GM12873 (cell line): Measurements from ENCODE around the gene NADSYN1.

ENCODE experiments used
- TF ChIP-seq, protein P1 (sequence below): IDR thresholded peaks from 2 replicates; pipeline ENCODE4 v1.5.1; 2012; ENCODE audit warnings: low read depth, mild to moderate bottlenecking, moderate library complexity, low read length, control low read depth; ENCODE audit not compliant: insufficient read depth; ENCODE audit errors: missing control alignments

Gene NADSYN1

DNA sequence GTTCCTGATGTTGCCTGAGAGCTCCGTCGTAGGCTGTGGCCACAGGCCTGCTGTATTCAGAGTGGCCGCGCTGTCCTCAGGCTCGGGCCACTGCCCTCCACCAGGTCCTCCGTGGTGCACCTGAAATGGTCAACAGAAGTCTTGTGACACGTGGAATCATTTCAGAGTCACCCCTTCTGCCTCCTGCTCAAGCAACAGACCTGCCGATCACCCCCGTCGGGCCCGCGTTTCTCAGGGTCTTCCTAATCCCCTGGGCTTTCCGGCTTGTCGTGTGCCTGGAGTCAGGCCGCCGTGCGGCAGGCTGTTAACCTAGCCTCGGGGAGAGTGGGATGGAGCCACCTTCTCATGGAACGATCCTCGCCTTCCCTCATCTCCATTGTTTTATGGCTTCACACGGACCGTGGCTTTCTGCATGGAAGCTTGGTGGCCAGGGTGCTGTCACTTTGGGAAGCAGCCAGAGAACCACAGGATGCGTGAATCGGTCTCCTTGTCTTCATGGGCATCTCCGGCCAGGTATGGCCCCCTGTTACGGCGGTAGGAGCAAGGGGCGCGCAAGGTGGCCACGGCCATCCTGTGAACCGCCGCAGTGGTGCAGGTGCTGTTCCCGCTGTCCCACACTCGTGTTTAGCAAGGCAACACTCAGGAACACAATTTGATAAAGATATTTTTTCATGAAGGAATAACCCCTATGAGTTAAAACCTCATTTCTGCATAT is 24.1 kb downstream of the NADSYN1 start:
- TF ChIP-seq, protein P1, sequence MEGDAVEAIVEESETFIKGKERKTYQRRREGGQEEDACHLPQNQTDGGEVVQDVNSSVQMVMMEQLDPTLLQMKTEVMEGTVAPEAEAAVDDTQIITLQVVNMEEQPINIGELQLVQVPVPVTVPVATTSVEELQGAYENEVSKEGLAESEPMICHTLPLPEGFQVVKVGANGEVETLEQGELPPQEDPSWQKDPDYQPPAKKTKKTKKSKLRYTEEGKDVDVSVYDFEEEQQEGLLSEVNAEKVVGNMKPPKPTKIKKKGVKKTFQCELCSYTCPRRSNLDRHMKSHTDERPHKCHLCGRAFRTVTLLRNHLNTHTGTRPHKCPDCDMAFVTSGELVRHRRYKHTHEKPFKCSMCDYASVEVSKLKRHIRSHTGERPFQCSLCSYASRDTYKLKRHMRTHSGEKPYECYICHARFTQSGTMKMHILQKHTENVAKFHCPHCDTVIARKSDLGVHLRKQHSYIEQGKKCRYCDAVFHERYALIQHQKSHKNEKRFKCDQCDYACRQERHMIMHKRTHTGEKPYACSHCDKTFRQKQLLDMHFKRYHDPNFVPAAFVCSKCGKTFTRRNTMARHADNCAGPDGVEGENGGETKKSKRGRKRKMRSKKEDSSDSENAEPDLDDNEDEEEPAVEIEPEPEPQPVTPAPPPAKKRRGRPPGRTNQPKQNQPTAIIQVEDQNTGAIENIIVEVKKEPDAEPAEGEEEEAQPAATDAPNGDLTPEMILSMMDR: no peak

DNA sequence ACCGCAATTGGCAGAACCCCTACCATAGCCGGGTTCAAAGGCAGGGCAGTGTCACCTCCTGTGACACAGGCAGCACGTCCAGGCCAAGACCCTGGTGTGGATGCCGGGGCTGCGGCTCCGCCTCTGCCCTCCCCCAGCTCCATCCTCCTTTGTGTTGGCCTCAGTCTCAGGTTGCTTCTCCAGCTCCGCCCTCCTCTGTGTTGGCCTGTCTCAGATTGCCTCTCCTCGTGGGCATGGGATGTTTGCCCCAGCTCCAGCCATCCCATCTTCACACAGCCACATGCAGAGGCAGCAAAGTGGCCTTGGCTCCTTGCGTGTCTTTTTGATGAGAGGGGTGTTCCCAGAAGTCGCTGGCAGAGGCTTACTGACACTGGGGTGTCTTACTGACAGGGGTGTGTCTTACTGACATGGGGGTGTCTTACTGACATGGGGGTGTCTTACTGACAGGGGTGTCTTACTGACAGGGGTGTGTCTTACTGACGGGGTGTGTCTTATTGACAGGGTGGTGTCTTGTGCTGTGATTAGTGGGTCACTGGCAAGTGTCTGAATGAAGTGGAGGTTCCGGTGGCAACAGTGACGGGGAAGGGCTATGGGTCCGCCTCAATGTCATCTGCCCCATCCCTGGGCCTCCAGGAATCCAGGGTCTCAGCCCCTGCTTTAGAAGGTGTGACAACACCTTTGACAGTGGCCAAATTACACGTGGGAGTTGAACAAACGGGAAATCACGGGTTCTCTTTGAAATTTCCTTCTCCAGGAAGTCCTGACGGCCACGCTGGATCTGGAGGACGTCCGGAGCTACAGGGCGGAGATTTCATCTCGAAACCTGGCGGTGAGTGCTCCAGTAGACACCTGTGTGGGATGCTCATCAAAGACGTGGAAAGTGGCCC is 24.9 kb downstream of the NADSYN1 start:
- TF ChIP-seq, protein P1: no peak

DNA sequence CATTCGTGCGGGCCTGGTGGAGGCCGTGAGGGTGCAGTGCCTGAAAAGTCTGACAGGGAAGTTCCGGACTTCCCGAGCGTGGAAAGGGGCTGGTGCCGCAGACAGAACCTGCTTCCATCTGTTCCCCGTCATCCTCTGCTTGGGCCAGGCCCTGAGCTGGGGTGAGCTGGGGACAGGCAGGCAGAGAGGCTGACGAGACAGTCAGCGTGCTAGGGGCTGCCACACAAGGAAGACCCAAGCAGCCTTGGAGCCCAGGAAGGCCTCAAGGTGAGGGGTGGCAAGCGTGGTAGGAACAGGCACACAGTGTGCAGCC is 25.5 kb downstream of the NADSYN1 start:
- TF ChIP-seq, protein P1: no peak

DNA sequence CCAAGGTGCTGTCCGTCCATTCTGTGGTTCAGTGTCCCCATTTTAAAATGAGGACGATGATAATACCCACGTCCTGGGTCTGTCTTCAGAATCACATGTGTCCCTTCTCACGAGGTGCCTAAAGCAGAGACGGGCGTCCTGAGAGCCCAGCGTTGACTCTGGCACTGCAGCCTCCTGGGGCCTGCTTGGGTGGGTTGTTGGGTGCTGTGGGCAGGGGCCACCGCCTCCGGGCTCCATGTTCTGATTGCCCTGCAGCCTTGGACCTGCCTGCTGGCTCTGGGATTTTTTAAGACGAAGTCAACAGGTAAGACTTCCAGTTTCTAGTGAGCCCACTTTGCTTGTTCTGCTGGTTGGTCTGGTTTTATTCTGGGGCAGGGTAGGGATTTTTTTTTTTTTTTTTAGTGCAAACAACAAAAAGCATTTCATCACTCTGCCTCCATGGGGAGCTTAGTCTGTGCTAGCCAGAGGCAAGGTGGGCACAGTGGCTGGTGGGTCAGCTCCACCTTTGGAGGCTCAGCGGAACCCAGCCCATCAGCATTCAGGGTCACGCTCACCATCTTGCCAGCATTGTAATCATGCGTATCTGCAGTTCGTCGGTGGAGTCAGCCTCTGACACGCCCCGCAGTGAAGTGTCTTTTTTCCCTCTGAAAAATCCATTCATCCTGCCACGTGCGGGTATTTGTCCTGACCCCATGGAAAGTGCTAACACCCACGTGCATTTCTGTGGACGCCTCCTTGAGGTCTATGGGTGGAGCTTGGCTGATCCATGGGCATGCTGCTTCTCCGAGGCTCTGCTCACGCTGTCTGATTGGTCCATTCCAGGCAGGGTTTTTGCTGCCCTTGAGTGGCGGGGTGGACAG is 28.3 kb downstream of the NADSYN1 start:
- TF ChIP-seq, protein P1: no peak

DNA sequence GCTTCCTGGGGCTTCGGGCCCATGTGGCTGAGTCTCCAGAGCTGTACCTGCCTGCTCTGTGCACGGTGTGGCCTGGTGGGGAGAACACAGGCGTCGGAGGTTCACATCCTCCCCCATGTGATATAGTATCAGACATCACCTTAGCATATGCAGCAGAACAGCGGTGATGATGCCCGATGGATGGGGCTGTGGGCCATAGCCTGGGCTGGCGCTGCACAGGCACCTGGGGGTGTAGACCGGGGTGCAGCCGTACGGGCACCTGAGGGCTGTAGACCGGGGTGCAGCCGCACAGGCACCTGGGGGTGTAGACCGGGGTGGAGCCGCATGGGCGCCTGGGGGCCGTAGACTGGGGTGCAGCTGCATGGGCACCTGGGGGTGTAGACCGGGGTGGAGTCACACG is 29.2 kb downstream of the NADSYN1 start:
- TF ChIP-seq, protein P1: no peak

DNA sequence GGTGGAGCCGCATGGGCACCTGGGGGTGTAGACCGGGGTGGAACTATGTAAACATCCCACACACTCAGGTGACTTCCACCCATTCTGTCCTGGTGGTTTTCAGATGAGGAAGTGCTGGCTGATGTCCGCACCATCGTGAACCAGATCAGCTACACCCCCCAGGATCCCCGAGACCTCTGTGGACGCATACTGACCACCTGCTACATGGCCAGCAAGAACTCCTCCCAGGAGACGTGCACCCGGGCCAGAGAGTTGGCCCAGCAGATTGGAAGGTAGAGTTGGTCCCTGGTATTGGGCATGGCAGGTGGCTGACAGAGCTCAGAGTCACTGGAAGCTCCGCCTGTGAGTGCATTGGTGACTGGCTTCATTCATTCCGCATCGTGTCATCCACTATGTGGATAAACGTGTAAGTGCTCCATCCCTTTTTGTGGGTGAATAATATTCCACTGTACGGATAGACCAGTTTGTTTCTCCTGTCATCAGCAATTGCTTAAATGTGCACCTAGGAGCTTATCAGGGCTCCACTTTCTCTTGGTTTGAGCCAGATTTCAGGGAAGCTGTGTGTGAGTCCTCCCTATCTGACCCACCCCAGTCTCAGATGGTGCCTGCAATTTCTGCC is 29.9 kb downstream of the NADSYN1 start:
- TF ChIP-seq, protein P1: no peak
